Brain microvascular endothelial cell (primary cell): ENCODE data around the gene TCAIM.

Experiments
- DNase-seq: peaks from one replicate; pipeline ENCODE4 v3.0.0-alpha.2; 2020
- H3K27ac ChIP-seq: fragments of 250-450 bp; sonication (Bioruptor Pico); 2 replicates; pipeline ENCODE4 v1.5.1; 2020; ENCODE audit warnings: mild to moderate bottlenecking, moderate library complexity
- H3K27me3 ChIP-seq: fragments of 250-450 bp; sonication (Bioruptor Pico); replicated peaks from 2 replicates; pipeline ENCODE4 v1.5.1; 2020; ENCODE audit warnings: mild to moderate bottlenecking
- H3K36me3 ChIP-seq: fragments of 250-450 bp; sonication (Bioruptor Pico); replicated peaks from 2 replicates; pipeline ENCODE4 v1.5.1; 2020; ENCODE audit warnings: mild to moderate bottlenecking
- H3K4me3 ChIP-seq: 2 replicates; pipeline ENCODE4 v1.5.1; 2011; ENCODE audit warnings: low read depth, mild to moderate bottlenecking, control low read depth, low read length, moderate library complexity
- CTCF ChIP-seq: IDR thresholded peaks from 2 replicates; pipeline ENCODE4 v1.5.1; 2011; ENCODE audit warnings: low read depth, mild to moderate bottlenecking, moderate library complexity, low read length, control low read depth, inconsistent platforms; ENCODE audit errors: missing control alignments
- in situ Hi-C: cut with HindIII; loops from 2 replicates; pipeline ENCODE4 v1.10.0; 2017; ENCODE audit warnings: low sequenced_read_pairs, low pct_ligation_motif_present

TCAIM gene

DNA sequence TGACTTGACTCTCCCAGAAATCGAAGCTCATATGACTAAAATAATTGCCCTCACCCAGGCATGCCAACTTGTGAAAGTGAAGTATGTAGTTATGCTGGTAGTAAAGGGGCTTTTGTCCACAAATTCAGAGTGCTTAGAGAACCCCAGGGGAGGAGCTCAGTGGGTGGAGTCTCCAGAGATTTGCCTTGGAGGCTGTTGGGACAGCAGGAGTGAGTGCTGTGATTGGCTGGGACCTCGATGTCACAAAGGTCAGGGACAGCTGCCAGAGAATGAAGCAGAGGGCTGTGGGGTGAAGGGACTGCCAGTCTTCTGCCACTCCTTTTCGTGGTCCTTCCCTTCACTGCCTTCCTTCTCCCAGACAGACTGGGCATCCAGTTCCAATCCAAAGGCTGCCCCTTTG, 89.1 kb downstream of the TCAIM start:
- H3K4me3 ChIP-seq = no peak overlapping the region
- TF ChIP-seq CTCF = no peak
- in situ Hi-C loops = no loop called here
- H3K27me3 ChIP-seq = no peaks in the 10 kb centered on the region
- no peaks in the 10 kb centered on the region for H3K36me3 ChIP-seq
- no peak for DNase-seq
- H3K27ac ChIP-seq = no peak overlapping the region

- no peak for TF ChIP-seq CTCF
- no peaks in the 10 kb centered on the region for H3K27me3 ChIP-seq
- in situ Hi-C loops = no loop called here
- H3K27ac ChIP-seq = no peak overlapping the region
- H3K4me3 ChIP-seq = no peak overlapping the region
- DNase-seq = no peak
- H3K36me3 ChIP-seq = no peaks in the 10 kb centered on the region
Observed at GRCh38 chr3:44428910-44429309, 90.3 kb downstream of the TCAIM start.

DNA sequence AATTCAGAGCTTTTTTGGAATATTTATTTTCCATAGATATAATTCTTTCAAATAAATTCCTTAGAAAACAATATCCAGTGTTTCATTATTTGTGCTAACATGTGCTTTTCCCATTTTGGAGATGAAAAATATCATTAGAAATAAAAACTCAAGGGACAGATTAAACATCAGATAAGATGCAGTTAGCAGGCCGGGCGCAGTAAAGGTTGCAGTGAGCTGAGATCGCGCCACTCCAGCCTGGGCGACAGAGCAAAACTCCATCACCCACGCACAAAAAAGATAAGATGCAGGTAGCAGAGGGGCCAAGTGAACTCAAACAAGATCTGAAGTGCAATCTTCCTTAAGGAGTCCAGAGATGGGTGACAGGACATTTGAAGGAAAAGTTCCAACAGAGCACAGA, 90.9 kb downstream of the TCAIM start:
- Histone ChIP-seq H3K4me3 (no peak overlapping the region), H3K36me3 (no peaks in the 10 kb centered on the region), H3K27ac (no peak overlapping the region), H3K27me3 (no peaks in the 10 kb centered on the region)
- no peak for TF ChIP-seq CTCF
- in situ Hi-C loops = no loop called here
- DNase-seq = no peak

- no peak for DNase-seq
- in situ Hi-C loops = no loop called here
- no peak overlapping the region for H3K4me3 ChIP-seq
- no peaks in the 10 kb centered on the region for H3K27me3 ChIP-seq
- H3K36me3 ChIP-seq = no peaks in the 10 kb centered on the region
- no peak for TF ChIP-seq CTCF
- H3K27ac ChIP-seq = no peak overlapping the region
Observed at GRCh38 chr3:44430466-44430865, 91.9 kb downstream of the TCAIM start.

- Histone ChIP-seq H3K27me3 (no peaks in the 10 kb centered on the region), H3K27ac (no peak overlapping the region), H3K4me3 (no peak overlapping the region), H3K36me3 (no peaks in the 10 kb centered on the region)
- DNase-seq = no peak
- TF ChIP-seq CTCF = no peak
- in situ Hi-C loops = no loop called here
Observed at GRCh38 chr3:44434834-44435510, 96.4 kb downstream of the TCAIM start.

- Histone ChIP-seq H3K27ac (no peak overlapping the region), H3K4me3 (no peak overlapping the region), H3K27me3 (no peaks in the 10 kb centered on the region), H3K36me3 (no peaks in the 10 kb centered on the region)
- TF ChIP-seq CTCF = no peak
- no peak for DNase-seq
- in situ Hi-C loops = no loop called here
Observed at GRCh38 chr3:44436181-44436580, 97.6 kb downstream of the TCAIM start.
